ENCODE results near the gene COX20.

GRCh38 chr1:244841273-244841927 lies 5.9 kb downstream of the COX20 start:
- TF ChIP-seq CTCF (IDR thresholded peaks at IDR 0.05) (no peak), POLR2AphosphoS5 (IDR thresholded peaks at IDR 0.05) (no peak), EP300 (IDR thresholded peaks at IDR 0.05) (no peak), POLR2A (IDR thresholded peaks at IDR 0.05; ENCODE audit: low read depth) (no peak)
